ENCODE results near the gene CEP250. TPM values are rescaled to one million over a fixed set of nuclear protein-coding genes. Genes with fewer than 3 reads are reported as not detected.

The CEP250 gene
- total and polyA plus RNA-seq, 8 donors, result 23.4 to 80.0 (median 71.3) TPM

DNA sequence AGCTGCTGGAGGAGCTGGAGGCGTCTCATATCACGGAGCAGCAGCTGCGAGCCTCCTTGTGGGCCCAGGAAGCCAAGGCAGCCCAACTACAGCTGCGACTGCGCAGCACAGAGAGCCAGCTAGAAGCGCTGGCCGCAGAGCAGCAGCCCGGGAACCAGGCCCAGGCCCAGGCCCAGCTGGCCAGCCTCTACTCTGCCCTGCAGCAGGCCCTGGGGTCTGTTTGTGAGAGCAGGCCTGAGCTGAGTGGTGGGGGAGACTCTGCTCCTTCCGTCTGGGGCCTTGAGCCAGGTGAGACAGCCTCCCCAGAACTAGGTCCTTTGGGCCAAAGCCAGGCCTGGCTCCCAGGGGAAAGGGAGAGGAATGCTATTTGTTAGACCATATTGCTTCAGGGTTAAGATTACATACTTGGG is 42.4 kb downstream of the CEP250 start:
- no peaks in the 10 kb centered on the region for H3K9me3 ChIP-seq
- TF ChIP-seq, protein P1, sequence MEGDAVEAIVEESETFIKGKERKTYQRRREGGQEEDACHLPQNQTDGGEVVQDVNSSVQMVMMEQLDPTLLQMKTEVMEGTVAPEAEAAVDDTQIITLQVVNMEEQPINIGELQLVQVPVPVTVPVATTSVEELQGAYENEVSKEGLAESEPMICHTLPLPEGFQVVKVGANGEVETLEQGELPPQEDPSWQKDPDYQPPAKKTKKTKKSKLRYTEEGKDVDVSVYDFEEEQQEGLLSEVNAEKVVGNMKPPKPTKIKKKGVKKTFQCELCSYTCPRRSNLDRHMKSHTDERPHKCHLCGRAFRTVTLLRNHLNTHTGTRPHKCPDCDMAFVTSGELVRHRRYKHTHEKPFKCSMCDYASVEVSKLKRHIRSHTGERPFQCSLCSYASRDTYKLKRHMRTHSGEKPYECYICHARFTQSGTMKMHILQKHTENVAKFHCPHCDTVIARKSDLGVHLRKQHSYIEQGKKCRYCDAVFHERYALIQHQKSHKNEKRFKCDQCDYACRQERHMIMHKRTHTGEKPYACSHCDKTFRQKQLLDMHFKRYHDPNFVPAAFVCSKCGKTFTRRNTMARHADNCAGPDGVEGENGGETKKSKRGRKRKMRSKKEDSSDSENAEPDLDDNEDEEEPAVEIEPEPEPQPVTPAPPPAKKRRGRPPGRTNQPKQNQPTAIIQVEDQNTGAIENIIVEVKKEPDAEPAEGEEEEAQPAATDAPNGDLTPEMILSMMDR (IDR thresholded peaks at IDR 0.05), result no peak
- ATAC-seq (peak; percentile 34), DNase-seq (no peak)
- H3K4me3 ChIP-seq, result no peak overlapping the region
- H3K27ac ChIP-seq, result no peak overlapping the region
- no peaks in the 10 kb centered on the region for H3K4me1 ChIP-seq
- intact Hi-C loops (cut with DNase I), result no loop called here
- H3K27me3 ChIP-seq, result no peaks in the 10 kb centered on the region
- H3K36me3 ChIP-seq, result peaks cover 0 to 99% of the 10 kb centered on the region in 2 donors

DNA sequence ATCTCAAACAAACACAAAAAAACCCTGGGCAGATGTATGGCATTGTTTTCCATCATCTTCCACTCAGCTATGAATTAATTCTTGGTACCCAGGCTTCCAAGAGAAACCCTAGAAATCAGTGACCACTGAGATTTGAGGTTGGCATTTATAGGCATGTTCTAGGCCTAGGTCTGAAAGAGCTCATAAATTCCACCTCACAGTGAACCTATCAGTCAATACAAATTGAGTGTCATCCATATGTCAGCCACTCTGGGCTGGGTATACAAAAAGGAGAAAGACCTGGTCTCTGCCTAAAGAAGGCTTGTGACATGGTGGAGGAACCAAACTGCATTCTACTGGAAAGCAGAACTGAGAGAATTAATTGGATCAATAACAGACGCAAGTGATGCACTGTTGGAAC is 43.9 kb downstream of the CEP250 start:
- DNase-seq, result no peak
- H3K27ac ChIP-seq, result no peak overlapping the region
- H3K36me3 ChIP-seq, result peaks cover 0 to 100% of the 10 kb centered on the region in 2 donors
- no peaks in the 10 kb centered on the region for H3K27me3 ChIP-seq
- intact Hi-C loops (cut with DNase I), result no loop called here
- H3K4me3 ChIP-seq, result no peak overlapping the region
- no peaks in the 10 kb centered on the region for H3K9me3 ChIP-seq
- no peak for ATAC-seq
- no peaks in the 10 kb centered on the region for H3K4me1 ChIP-seq
- TF ChIP-seq, protein P1 (IDR thresholded peaks at IDR 0.05), result no peak

DNA sequence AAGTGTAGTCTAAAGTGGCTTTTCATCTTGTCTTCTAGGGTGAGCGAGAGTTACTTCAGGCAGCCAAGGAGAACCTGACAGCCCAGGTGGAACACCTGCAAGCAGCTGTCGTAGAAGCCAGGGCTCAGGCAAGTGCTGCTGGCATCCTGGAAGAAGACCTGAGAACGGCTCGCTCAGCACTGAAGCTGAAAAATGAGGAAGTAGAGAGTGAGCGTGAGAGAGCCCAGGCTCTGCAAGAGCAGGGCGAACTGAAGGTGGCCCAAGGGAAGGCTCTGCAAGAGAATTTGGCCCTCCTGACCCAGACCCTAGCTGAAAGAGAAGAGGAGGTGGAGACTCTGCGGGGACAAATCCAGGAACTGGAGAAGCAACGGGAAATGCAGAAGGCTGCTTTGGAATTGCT is 47.0 kb downstream of the CEP250 start:
- Histone ChIP-seq H3K4me3 (no peak overlapping the region), H3K4me1 (no peaks in the 10 kb centered on the region), H3K36me3 (peaks cover 0 to 98% of the 10 kb centered on the region in 2 donors), H3K9me3 (no peaks in the 10 kb centered on the region), H3K27ac (peak overlapping the region in 1 of 2 donors; percentile 16), H3K27me3 (no peaks in the 10 kb centered on the region)
- ATAC-seq (no peak), DNase-seq (no peak)
- TF ChIP-seq, protein P1 (IDR thresholded peaks at IDR 0.05), result no peak
- intact Hi-C loops (cut with DNase I), result no loop called here

DNA sequence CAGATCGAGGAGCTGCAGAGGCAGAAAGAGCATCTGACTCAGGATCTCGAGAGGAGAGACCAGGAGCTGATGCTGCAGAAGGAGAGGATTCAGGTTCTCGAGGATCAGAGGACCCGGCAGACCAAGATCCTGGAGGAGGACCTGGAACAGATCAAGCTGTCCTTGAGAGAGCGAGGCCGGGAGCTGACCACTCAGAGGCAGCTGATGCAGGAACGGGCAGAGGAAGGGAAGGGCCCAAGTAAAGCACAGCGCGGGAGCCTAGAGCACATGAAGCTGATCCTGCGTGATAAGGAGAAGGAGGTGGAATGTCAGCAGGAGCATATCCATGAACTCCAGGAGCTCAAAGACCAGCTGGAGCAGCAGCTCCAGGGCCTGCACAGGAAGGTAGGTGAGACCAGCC is 47.9 kb downstream of the CEP250 start:
- Histone ChIP-seq H3K9me3 (no peaks in the 10 kb centered on the region), H3K4me3 (no peak overlapping the region), H3K36me3 (peaks cover 0 to 98% of the 10 kb centered on the region in 2 donors), H3K27ac (no peak overlapping the region), H3K27me3 (no peaks in the 10 kb centered on the region), H3K4me1 (no peaks in the 10 kb centered on the region)
- intact Hi-C loops (cut with DNase I), result no loop called here
- DNase-seq (no peak), ATAC-seq (no peak)
- TF ChIP-seq, protein P1 (IDR thresholded peaks at IDR 0.05), result no peak

DNA sequence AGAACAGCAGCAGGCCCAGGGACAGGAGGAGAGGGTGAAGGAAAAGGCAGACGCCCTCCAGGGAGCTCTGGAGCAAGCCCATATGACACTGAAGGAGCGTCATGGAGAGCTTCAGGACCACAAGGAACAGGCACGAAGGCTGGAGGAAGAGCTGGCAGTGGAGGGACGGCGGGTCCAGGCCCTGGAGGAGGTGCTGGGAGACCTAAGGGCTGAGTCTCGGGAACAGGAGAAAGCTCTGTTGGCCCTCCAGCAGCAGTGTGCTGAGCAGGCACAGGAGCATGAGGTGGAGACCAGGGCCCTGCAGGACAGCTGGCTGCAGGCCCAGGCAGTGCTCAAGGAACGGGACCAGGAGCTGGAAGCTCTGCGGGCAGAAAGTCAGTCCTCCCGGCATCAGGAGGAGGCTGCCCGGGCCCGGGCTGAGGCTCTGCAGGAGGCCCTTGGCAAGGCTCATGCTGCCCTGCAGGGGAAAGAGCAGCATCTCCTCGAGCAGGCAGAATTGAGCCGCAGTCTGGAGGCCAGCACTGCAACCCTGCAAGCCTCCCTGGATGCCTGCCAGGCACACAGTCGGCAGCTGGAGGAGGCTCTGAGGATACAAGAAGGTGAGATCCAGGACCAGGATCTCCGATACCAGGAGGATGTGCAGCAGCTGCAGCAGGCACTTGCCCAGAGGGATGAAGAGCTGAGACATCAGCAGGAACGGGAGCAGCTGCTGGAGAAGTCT is 48.6 kb downstream of the CEP250 start:
- H3K36me3 ChIP-seq, result peaks cover 0 to 98% of the 10 kb centered on the region in 2 donors
- ATAC-seq (no peak), DNase-seq (no peak)
- intact Hi-C loops (cut with DNase I), result no loop called here
- H3K4me1 ChIP-seq, result no peaks in the 10 kb centered on the region
- H3K9me3 ChIP-seq, result no peaks in the 10 kb centered on the region
- TF ChIP-seq, protein P1 (IDR thresholded peaks at IDR 0.05), result no peak
- H3K4me3 ChIP-seq, result no peak overlapping the region
- no peaks in the 10 kb centered on the region for H3K27me3 ChIP-seq
- no peak overlapping the region for H3K27ac ChIP-seq
